Uterus (tissue), 4 donors: ENCODE results near the gene FNIP2. TPM values are rescaled to one million over a fixed set of nuclear protein-coding genes. Genes with fewer than 3 reads are reported as not detected.

Experiments
- DNase-seq, 2 donors: peaks; one replicate each; pipeline ENCODE4 v3.0.0-alpha.2; 2019 to 2020
- H3K27ac ChIP-seq, 2 donors: fragments of 200-600 bp; sonication (generic); 1 replicate in 1 of 2; 2 replicates in 1 of 2; pipeline ENCODE4 v1.5.1; 2016 to 2018
- H3K27me3 ChIP-seq, 2 donors: fragments of 200-600 bp; sonication (generic); one replicate each; pipeline ENCODE4 v1.5.1; 2018 to 2019; ENCODE audit warnings: control low read depth in 1 of 2
- H3K36me3 ChIP-seq, 2 donors: fragments of 200-600 bp; sonication (generic); one replicate each; pipeline ENCODE4 v1.5.1; 2019; ENCODE audit warnings: control low read depth in 1 of 2
- H3K4me1 ChIP-seq, 2 donors: fragments of 200-600 bp; sonication (generic); one replicate each; pipeline ENCODE4 v1.5.1; 2018 to 2019; ENCODE audit warnings: control low read depth in 1 of 2
- H3K4me3 ChIP-seq, 2 donors: fragments of 200-600 bp; sonication (generic); 1 replicate in 1 of 2; 2 replicates in 1 of 2; pipeline ENCODE4 v1.5.1; 2018 to 2019; ENCODE audit warnings: mild to moderate bottlenecking in 1 of 2
- H3K9me3 ChIP-seq, 2 donors: fragments of 200-600 bp; sonication (generic); one replicate each; pipeline ENCODE4 v1.5.1; 2019; ENCODE audit warnings: control low read depth in 1 of 2
- POLR2A ChIP-seq, 2 donors: fragments of 450-650 bp; IDR thresholded peaks; one replicate each; pipeline ENCODE4 v1.6.1; 2016; ENCODE audit warnings: antibody characterized with exemption in 2 of 2, mild to moderate bottlenecking in 1 of 2, moderate library complexity in 1 of 2
- intact Hi-C: fragments of 100-400 bp; cut with DNase I; formaldehyde crosslinking; loops from one replicate; pipeline ENCODE4 v1.15.1; 2023; ENCODE audit warnings: low total_unique reads
- total RNA-seq, 4 donors: library from RNA; depleted of rRNA in 3 of 4; stranded (reverse); fragments of >200 nt in 3 of 4; gene quantifications; one replicate each; pipeline versions ENCODE4 v1.1.0 to v1.2.4, GENCODE V29; 2014 to 2023
- TF ChIP-seq, protein P1 (sequence below), 4 experiments: fragments of 200-600 bp in 2 of 4; fragments of 450-650 bp in 2 of 4; sonication (generic) in 2 of 4; IDR thresholded peaks; one replicate each; pipeline ENCODE4 v1.5.1; 2016 to 2019; ENCODE audit warnings: antibody characterized with exemption in 4 of 4, mild to moderate bottlenecking in 2 of 4, moderate library complexity in 1 of 4
- donor health status: DM: yes; HTN: yes; CAD: no.

FNIP2 gene
- total RNA-seq, 4 donors from 2014 or later = 8.5 to 61.9 (median 29.6) TPM

DNA sequence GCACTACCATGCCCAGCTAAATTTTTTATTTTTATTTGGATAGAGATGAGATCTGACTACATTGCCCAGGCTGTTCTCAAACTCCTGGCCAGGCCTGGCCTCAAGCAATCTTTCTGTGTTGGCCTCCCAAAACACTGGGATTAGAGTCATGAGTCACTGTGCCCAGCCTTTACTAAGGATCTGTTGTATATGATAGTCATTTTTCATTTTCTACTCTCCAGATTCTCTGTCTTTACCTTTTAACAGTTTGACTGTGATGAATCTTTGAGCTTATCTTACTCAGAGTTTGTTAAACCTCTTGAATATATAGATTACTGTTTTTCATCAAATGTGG is 161.8 kb downstream of the FNIP2 start:
- intact Hi-C loops = no loop called here
- no peaks in the 10 kb centered on the region for H3K27me3 ChIP-seq
- no peaks in the 10 kb centered on the region for H3K36me3 ChIP-seq
- no peak overlapping the region for H3K27ac ChIP-seq
- no peak overlapping the region for H3K4me3 ChIP-seq
- H3K4me1 ChIP-seq = no peaks in the 10 kb centered on the region
- TF ChIP-seq POLR2A (IDR thresholded peaks at IDR 0.05) = no peak
- TF ChIP-seq, protein P1, sequence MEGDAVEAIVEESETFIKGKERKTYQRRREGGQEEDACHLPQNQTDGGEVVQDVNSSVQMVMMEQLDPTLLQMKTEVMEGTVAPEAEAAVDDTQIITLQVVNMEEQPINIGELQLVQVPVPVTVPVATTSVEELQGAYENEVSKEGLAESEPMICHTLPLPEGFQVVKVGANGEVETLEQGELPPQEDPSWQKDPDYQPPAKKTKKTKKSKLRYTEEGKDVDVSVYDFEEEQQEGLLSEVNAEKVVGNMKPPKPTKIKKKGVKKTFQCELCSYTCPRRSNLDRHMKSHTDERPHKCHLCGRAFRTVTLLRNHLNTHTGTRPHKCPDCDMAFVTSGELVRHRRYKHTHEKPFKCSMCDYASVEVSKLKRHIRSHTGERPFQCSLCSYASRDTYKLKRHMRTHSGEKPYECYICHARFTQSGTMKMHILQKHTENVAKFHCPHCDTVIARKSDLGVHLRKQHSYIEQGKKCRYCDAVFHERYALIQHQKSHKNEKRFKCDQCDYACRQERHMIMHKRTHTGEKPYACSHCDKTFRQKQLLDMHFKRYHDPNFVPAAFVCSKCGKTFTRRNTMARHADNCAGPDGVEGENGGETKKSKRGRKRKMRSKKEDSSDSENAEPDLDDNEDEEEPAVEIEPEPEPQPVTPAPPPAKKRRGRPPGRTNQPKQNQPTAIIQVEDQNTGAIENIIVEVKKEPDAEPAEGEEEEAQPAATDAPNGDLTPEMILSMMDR (IDR thresholded peaks at IDR 0.05) = no peak
- no peak for DNase-seq
- no peaks in the 10 kb centered on the region for H3K9me3 ChIP-seq

DNA sequence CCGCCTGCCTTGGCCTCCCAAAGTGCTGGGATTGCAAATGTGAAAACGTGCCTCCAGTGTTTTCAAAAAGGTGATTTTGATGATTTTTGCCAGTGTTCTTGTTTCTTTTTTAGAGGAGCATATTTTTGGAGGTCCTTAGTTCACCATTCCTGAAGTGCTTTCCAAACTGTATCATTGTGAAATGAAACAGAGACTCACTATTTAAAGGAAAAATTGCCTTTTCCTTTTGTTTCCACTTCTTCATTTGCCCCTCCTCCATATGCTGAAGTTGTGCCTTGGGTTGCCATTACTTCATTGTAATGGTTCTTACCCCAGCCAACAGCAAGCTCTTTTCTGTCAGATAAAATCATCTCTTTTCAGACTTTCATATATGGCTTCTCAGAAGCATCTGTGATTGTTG is 164.4 kb downstream of the FNIP2 start:
- Histone ChIP-seq H3K4me1 (no peaks in the 10 kb centered on the region), H3K36me3 (no peaks in the 10 kb centered on the region), H3K27ac (no peak overlapping the region), H3K9me3 (no peaks in the 10 kb centered on the region), H3K4me3 (no peak overlapping the region), H3K27me3 (no peaks in the 10 kb centered on the region)
- no peak for DNase-seq
- no peak for TF ChIP-seq POLR2A (IDR thresholded peaks at IDR 0.05)
- TF ChIP-seq, protein P1 (IDR thresholded peaks at IDR 0.05) = no peak
- intact Hi-C loops = no loop called here

DNA sequence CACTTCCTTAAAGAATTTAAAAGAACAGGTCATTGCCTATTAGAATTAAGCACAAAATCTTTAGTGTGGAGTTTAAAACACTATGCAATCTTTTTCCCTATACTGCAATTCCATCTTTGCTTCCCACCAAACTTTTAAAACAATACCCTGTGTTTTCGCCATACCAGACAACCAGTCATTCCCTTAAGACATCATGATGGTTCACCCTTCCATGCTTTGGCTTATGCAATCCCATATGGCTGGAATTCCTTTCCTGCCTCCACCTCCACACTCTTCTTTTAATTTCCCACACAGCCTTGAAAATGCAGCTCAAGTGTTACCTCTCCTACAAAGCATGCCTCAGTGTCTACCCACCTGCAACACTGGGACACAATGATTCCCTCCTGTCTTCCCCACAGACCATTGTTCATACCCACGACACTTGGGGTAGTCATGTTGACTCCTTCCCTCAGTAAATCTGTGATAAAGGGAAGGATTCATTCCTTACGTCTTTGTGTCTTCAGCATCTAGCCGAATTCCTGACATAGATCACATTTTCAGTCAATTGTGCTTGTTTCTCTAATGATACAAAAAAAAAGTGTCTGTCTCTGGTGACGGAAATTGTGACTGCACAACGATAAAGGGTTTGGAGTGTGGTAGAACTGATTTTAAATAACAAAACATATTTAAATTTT is 166.3 kb downstream of the FNIP2 start:
- TF ChIP-seq, protein P1 (IDR thresholded peaks at IDR 0.05) = no peak
- no peak for TF ChIP-seq POLR2A (IDR thresholded peaks at IDR 0.05)
- Histone ChIP-seq H3K4me3 (no peak overlapping the region), H3K36me3 (no peaks in the 10 kb centered on the region), H3K27ac (no peak overlapping the region), H3K27me3 (no peaks in the 10 kb centered on the region), H3K4me1 (no peaks in the 10 kb centered on the region), H3K9me3 (no peaks in the 10 kb centered on the region)
- DNase-seq = no peak
- intact Hi-C loops = no loop called here

DNA sequence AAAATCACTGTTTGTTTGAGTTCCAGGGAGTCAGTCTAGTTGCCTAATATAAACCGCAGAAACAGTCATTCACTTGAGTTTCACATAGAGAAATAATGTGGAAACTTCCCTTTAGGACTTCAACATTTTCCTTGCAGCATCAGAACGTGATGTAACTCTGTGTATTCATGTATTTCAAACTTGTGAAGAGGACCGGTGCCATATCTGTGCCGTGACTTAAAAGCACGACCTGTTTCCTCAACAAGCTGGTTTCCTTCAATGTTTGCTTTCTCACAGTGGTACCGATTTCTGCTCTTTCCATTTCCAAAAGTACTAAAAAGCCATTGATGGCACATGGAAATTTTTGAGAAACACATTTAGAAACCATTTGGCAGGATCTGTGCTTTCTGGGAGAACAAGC is 167.4 kb downstream of the FNIP2 start:
- intact Hi-C loops = no loop called here
- Histone ChIP-seq H3K9me3 (no peaks in the 10 kb centered on the region), H3K27me3 (no peaks in the 10 kb centered on the region), H3K36me3 (no peaks in the 10 kb centered on the region), H3K4me1 (no peaks in the 10 kb centered on the region), H3K4me3 (no peak overlapping the region), H3K27ac (no peak overlapping the region)
- no peak for DNase-seq
- no peak for TF ChIP-seq POLR2A (IDR thresholded peaks at IDR 0.05)

DNA sequence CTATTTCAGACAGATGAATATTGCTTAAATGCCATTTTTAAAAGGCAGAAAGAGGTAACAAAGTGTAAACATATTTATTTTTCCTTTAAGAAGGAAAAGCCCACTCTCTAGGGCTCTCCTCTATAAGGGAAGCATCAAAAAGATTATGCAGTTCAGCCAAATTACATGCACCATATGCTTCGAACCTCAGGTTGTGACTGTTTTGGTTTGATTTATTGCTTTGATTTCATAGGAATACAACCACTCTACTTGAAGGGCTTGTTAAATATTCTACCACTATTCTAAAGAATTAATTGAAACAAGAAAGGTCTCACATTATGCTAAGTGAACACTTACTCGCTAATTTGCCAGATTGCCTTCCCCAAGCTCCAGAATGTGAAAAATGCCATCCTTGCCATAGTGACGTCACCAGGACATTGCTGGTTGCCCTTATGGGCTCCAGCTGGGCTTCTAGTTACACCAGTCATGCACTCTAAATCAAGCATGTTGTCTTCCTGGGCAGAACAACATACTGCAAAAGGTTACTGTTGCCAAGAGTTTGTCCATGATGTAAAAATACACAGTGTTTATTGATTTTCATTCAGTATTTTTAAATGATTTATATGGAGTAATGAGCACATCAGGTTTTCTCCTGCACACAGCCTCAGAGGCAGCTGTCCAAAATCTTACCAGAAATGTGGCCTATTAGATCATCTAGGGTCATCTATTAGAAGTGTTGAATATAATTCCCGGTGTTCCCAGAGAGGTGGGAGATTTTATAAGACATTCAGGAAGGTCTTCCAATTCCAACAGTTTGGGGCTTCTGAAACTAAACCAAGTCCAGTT is 169.6 kb downstream of the FNIP2 start:
- intact Hi-C loops = no loop called here

More for the DNA sequence above, 169.6 kb downstream of the FNIP2 start:
- no peak for TF ChIP-seq POLR2A (IDR thresholded peaks at IDR 0.05)
- TF ChIP-seq, protein P1 (IDR thresholded peaks at IDR 0.05) = no peak
- no peaks in the 10 kb centered on the region for H3K4me1 ChIP-seq
- no peaks in the 10 kb centered on the region for H3K27me3 ChIP-seq
- no peak for DNase-seq
- no peaks in the 10 kb centered on the region for H3K36me3 ChIP-seq
- no peak overlapping the region for H3K27ac ChIP-seq
- no peaks in the 10 kb centered on the region for H3K9me3 ChIP-seq
- no peak overlapping the region for H3K4me3 ChIP-seq
